SK-N-SH treated with all-trans-retinoic acid at 6 μM for 48 hours (cell line): Measurements from ENCODE around the gene WDR7.

Experiments used
- ATAC-seq: fragments of 200-7000 bp; cut with Tn5 transposase; 3 replicates; pipeline ENCODE4 v1.9.1; 2020; ENCODE audit warnings: mild to moderate bottlenecking, moderate library complexity
- ARNTL ChIP-seq: fragments of 450-650 bp; formaldehyde crosslinking; IDR thresholded peaks from 2 replicates; pipeline ENCODE4 v1.5.0; 2020; ENCODE audit warnings: low read depth, mild to moderate bottlenecking, moderate library complexity, borderline replicate concordance
- BACH2 ChIP-seq: fragments of 250-450 bp; sonication (Bioruptor Pico); IDR thresholded peaks from 2 replicates; pipeline ENCODE4 v1.9.0; 2021; ENCODE audit warnings: mild to moderate bottlenecking, borderline replicate concordance
- CREB5 ChIP-seq: fragments of 250-450 bp; sonication (Bioruptor Pico); IDR thresholded peaks from 2 replicates; pipeline ENCODE4 v1.5.1; 2020; ENCODE audit warnings: low read depth, mild to moderate bottlenecking, moderate library complexity
- CSDC2 ChIP-seq: fragments of 250-450 bp; sonication (Bioruptor Pico); IDR thresholded peaks from 2 replicates; pipeline ENCODE4 v1.5.0; 2020; ENCODE audit warnings: mild to moderate bottlenecking, moderate library complexity
- CSRNP3 ChIP-seq: fragments of 250-450 bp; sonication (Bioruptor Pico); IDR thresholded peaks from 2 replicates; pipeline ENCODE4 v1.5.1; 2021; ENCODE audit warnings: mild to moderate bottlenecking, moderate library complexity
- ESRRG ChIP-seq: fragments of 250-450 bp; sonication (Bioruptor Pico); IDR thresholded peaks from 2 replicates; pipeline ENCODE4 v1.6.1; 2021; ENCODE audit warnings: mild to moderate bottlenecking
- GLIS3 ChIP-seq: fragments of 250-450 bp; sonication (Bioruptor Pico); IDR thresholded peaks from 2 replicates; pipeline ENCODE4 v1.5.0; 2020; ENCODE audit warnings: mild to moderate bottlenecking, moderate library complexity
- ISL1 ChIP-seq: fragments of 250-450 bp; sonication (Bioruptor Pico); IDR thresholded peaks from 2 replicates; pipeline ENCODE4 v2.1.2; 2022; ENCODE audit warnings: mild to moderate bottlenecking, moderate library complexity
- OSR1 ChIP-seq: fragments of 250-450 bp; sonication (Bioruptor Pico); IDR thresholded peaks from 2 replicates; pipeline ENCODE4 v1.8.0; 2022; ENCODE audit warnings: moderate library complexity, mild to moderate bottlenecking, inconsistent platforms
- PATZ1 ChIP-seq: fragments of 250-450 bp; sonication (Bioruptor Pico); IDR thresholded peaks from 2 replicates; pipeline ENCODE4 v1.8.0; 2020; ENCODE audit warnings: mild to moderate bottlenecking, moderate library complexity, borderline replicate concordance
- POU6F1 ChIP-seq: fragments of 250-450 bp; sonication (Bioruptor Pico); IDR thresholded peaks from 2 replicates; pipeline ENCODE4 v1.8.0; 2021; ENCODE audit warnings: low read depth, mild to moderate bottlenecking, moderate library complexity, borderline replicate concordance
- RARB ChIP-seq: fragments of 250-450 bp; sonication (Bioruptor Pico); IDR thresholded peaks from 2 replicates; pipeline ENCODE4 v1.8.0; 2021; ENCODE audit warnings: mild to moderate bottlenecking, moderate library complexity
- SNAI2 ChIP-seq: fragments of 250-450 bp; sonication (Bioruptor Pico); IDR thresholded peaks from 2 replicates; pipeline ENCODE4 v1.5.0; 2020; ENCODE audit warnings: mild to moderate bottlenecking, moderate library complexity
- TCF4 ChIP-seq: fragments of 250-450 bp; sonication (Bioruptor Pico); IDR thresholded peaks from 2 replicates; pipeline ENCODE4 v1.8.0; 2021; ENCODE audit warnings: mild to moderate bottlenecking, moderate library complexity, borderline replicate concordance
- TOX ChIP-seq: fragments of 250-450 bp; sonication (Bioruptor Pico); IDR thresholded peaks from 2 replicates; pipeline ENCODE4 v1.8.0; 2021; ENCODE audit warnings: mild to moderate bottlenecking, moderate library complexity, borderline replicate concordance
- TSHZ2 ChIP-seq: fragments of 250-450 bp; sonication (Bioruptor Pico); IDR thresholded peaks from 2 replicates; pipeline ENCODE4 v1.5.0; 2020; ENCODE audit warnings: mild to moderate bottlenecking, moderate library complexity
- ZC3H10 ChIP-seq: fragments of 250-450 bp; sonication (Bioruptor Pico); IDR thresholded peaks from 2 replicates; pipeline ENCODE4 v1.5.1; 2021; ENCODE audit warnings: mild to moderate bottlenecking, moderate library complexity
- ZFP3 ChIP-seq: fragments of 250-450 bp; sonication (Bioruptor Pico); IDR thresholded peaks from 2 replicates; pipeline ENCODE4 v1.5.0; 2020; ENCODE audit warnings: mild to moderate bottlenecking, moderate library complexity
- ZFP30 ChIP-seq: fragments of 450-650 bp; formaldehyde crosslinking; IDR thresholded peaks from 2 replicates; pipeline ENCODE4 v1.5.0; 2022; ENCODE audit warnings: mild to moderate bottlenecking, moderate library complexity
- ZNF565 ChIP-seq: fragments of 450-650 bp; formaldehyde crosslinking; conservative IDR thresholded peaks from 2 replicates; pipeline ENCODE4 v1.5.0; 2020; ENCODE audit warnings: low read depth, mild to moderate bottlenecking, moderate library complexity
- ZNF70 ChIP-seq: fragments of 450-650 bp; formaldehyde crosslinking; IDR thresholded peaks from 2 replicates; pipeline ENCODE4 v1.5.0; 2020; ENCODE audit warnings: mild to moderate bottlenecking, moderate library complexity
- ZNF8 ChIP-seq: fragments of 450-650 bp; formaldehyde crosslinking; IDR thresholded peaks from 2 replicates; pipeline ENCODE4 v1.5.0; 2020; ENCODE audit warnings: mild to moderate bottlenecking, moderate library complexity

Gene WDR7

GRCh38 chr18:56770873-56771272 is 119.7 kb downstream of the WDR7 start:
- ATAC-seq = no peak
- TF ChIP-seq CSRNP3 (CRISPR knock-in tag) (no peak), ISL1 (CRISPR knock-in tag) (no peak), RARB (CRISPR knock-in tag) (no peak), BACH2 (no peak), ZNF8 (CRISPR knock-in tag) (no peak), SNAI2 (CRISPR knock-in tag) (no peak)

GRCh38 chr18:56775701-56776100 is 124.5 kb downstream of the WDR7 start:
- no peak for TF ChIP-seq SNAI2 (CRISPR knock-in tag)
- TF ChIP-seq ZNF70 (CRISPR knock-in tag) = no peak
- TF ChIP-seq ZFP3 (CRISPR knock-in tag) = no peak
- TF ChIP-seq PATZ1 (CRISPR knock-in tag) = no peak
- TF ChIP-seq RARB (CRISPR knock-in tag) = no peak
- TF ChIP-seq ZFP30 (CRISPR knock-in tag) = no peak
- no peak for TF ChIP-seq ZNF565 (CRISPR knock-in tag)
- TF ChIP-seq CSRNP3 (CRISPR knock-in tag) = no peak
- TF ChIP-seq ARNTL (CRISPR knock-in tag) = no peak
- no peak for TF ChIP-seq TSHZ2 (CRISPR knock-in tag)
- no peak for TF ChIP-seq ZC3H10
- TF ChIP-seq ESRRG (CRISPR knock-in tag) = no peak
- TF ChIP-seq TOX = no peak
- TF ChIP-seq, all 23 proteins: peak for 0
- ATAC-seq = no peak

GRCh38 chr18:56787390-56787789 is 136.2 kb downstream of the WDR7 start:
- TF ChIP-seq CREB5 (CRISPR knock-in tag) (no peak), ZFP30 (CRISPR knock-in tag) (no peak), ISL1 (CRISPR knock-in tag) (no peak), ZNF70 (CRISPR knock-in tag) (no peak), OSR1 (CRISPR knock-in tag) (no peak), TSHZ2 (CRISPR knock-in tag) (no peak), BACH2 (no peak), TCF4 (no peak), ZNF565 (CRISPR knock-in tag) (no peak), ESRRG (CRISPR knock-in tag) (no peak), CSDC2 (CRISPR knock-in tag) (no peak), SNAI2 (CRISPR knock-in tag) (no peak), POU6F1 (no peak), ZC3H10 (no peak), ZNF8 (CRISPR knock-in tag) (no peak), ZFP3 (CRISPR knock-in tag) (no peak), GLIS3 (CRISPR knock-in tag) (no peak)
- TF ChIP-seq, all 23 proteins: peak for 0
- no peak for ATAC-seq
